CD4-positive, alpha-beta T cell treated with Interleukin-17A for 4 hours (primary cell): ENCODE results near the gene UFSP2.

Experiments used
- DNase-seq: peaks from one replicate; pipeline ENCODE4 v3.0.0-alpha.2; 2020; ENCODE audit warnings: mixed read lengths

Gene UFSP2

GRCh38 chr4:185425647-185426352, at the start of gene UFSP2:
Gene UFSP2, minus strand, starts transcription at chr4:185425964. Its CDS starts 96 bp downstream, at chr4:185425868.
- peak; percentile 89 for DNase-seq

- DNase-seq = no peak
Observed at GRCh38 chr4:185473247-185473646, 47.5 kb upstream of the UFSP2 start.

- DNase-seq = peak; percentile 7
Observed at GRCh38 chr4:185472103-185472542, 46.4 kb upstream of the UFSP2 start.

GRCh38 chr4:185471235-185472102, 45.7 kb upstream of the UFSP2 start, which contains the start of gene CCDC110:
Gene CCDC110, minus strand, starts transcription at chr4:185471733. Its CDS starts 50 bp downstream, at chr4:185471683.
- DNase-seq = peak; percentile 97

- no peak for DNase-seq
Observed at GRCh38 chr4:185470501-185471195, 44.9 kb upstream of the UFSP2 start.

- DNase-seq = peak; percentile 5
Observed at GRCh38 chr4:185469580-185470154, 43.9 kb upstream of the UFSP2 start.

- no peak for DNase-seq
Observed at GRCh38 chr4:185468999-185469398, 43.2 kb upstream of the UFSP2 start.

GRCh38 chr4:185467991-185468390, 42.2 kb upstream of the UFSP2 start:
- DNase-seq = no peak

GRCh38 chr4:185467101-185467500, 41.3 kb upstream of the UFSP2 start:
- no peak for DNase-seq

- DNase-seq = no peak
Observed at GRCh38 chr4:185465707-185466106, 39.9 kb upstream of the UFSP2 start.

- no peak for DNase-seq
Observed at GRCh38 chr4:185464887-185465286, 39.1 kb upstream of the UFSP2 start.

GRCh38 chr4:185464183-185464582, 38.4 kb upstream of the UFSP2 start:
- DNase-seq = no peak

GRCh38 chr4:185463541-185463940, 37.8 kb upstream of the UFSP2 start:
- DNase-seq = no peak

- no peak for DNase-seq
Observed at GRCh38 chr4:185461565-185461964, 35.8 kb upstream of the UFSP2 start.

- no peak for DNase-seq
Observed at GRCh38 chr4:185457136-185457535, 31.4 kb upstream of the UFSP2 start.

GRCh38 chr4:185456131-185456530, 30.4 kb upstream of the UFSP2 start:
- DNase-seq = no peak

- DNase-seq = no peak
Observed at GRCh38 chr4:185445209-185445608, 19.4 kb upstream of the UFSP2 start.

- DNase-seq = no peak
Observed at GRCh38 chr4:185441479-185441878, 15.7 kb upstream of the UFSP2 start.

- no peak for DNase-seq
Observed at GRCh38 chr4:185437809-185438208, 12.0 kb upstream of the UFSP2 start.

- no peak for DNase-seq
Observed at GRCh38 chr4:185435466-185435865, 9.7 kb upstream of the UFSP2 start.

- no peak for DNase-seq
Observed at GRCh38 chr4:185429660-185430059, 3.9 kb upstream of the UFSP2 start.

GRCh38 chr4:185426960-185427688, 1.4 kb upstream of the UFSP2 start:
- no peak for DNase-seq
